Prostate gland (tissue), 2 donors: ENCODE results near the gene LCN12. TPM values are rescaled to one million over a fixed set of nuclear protein-coding genes. Genes with fewer than 3 reads are reported as not detected.

Source experiments
- DNase-seq: peaks from one replicate; pipeline ENCODE4 v3.0.0-alpha.2; 2019; ENCODE audit warnings: low spot score
- H3K27ac ChIP-seq, 2 donors: fragments of 200-600 bp; sonication (generic); 2 replicates each; pipeline ENCODE4 v1.5.1; 2017 to 2019
- H3K27me3 ChIP-seq: fragments of 200-600 bp; sonication (generic); replicated peaks from 2 replicates; pipeline ENCODE4 v1.5.1; 2019; ENCODE audit not compliant: insufficient read depth
- H3K36me3 ChIP-seq, 2 donors: fragments of 200-600 bp; sonication (generic); 1 replicate in 1 of 2; 2 replicates in 1 of 2; pipeline versions ENCODE4 v1.5.1 to v1.8.1; 2017 to 2019
- H3K4me1 ChIP-seq: fragments of 200-600 bp; sonication (generic); replicated peaks from 2 replicates; pipeline ENCODE4 v1.5.1; 2019
- H3K4me3 ChIP-seq, 2 donors: fragments of 200-600 bp; sonication (generic); 2 replicates each; pipeline ENCODE4 v1.5.1; 2017 to 2019
- H3K9me3 ChIP-seq: fragments of 200-600 bp; sonication (generic); 2 replicates; pipeline ENCODE4 v1.5.1; 2017
- POLR2A ChIP-seq: fragments of 450-650 bp; IDR thresholded peaks from one replicate; pipeline ENCODE4 v1.6.1; 2016; ENCODE audit warnings: antibody characterized with exemption, mild to moderate bottlenecking
- POLR2AphosphoS5 ChIP-seq: sonication (generic); formaldehyde crosslinking; IDR thresholded peaks from one replicate; pipeline ENCODE4 v1.6.1; 2017; ENCODE audit warnings: antibody characterized with exemption
- WGBS: methylation state at CpG from one replicate; pipeline ENCODE4 v1.1.5; 2018; 5-methylcytosine and 5-hydroxymethylcytosine counted together
- intact Hi-C: fragments of 100-400 bp; cut with DNase I; formaldehyde crosslinking; loops from one replicate; pipeline ENCODE4 v1.14.2; 2022
- total RNA-seq, 2 donors: library from RNA; depleted of rRNA; stranded (reverse); fragments of >200 nt; gene quantifications; one replicate each; pipeline ENCODE4 v1.1.0, GENCODE V29; 2016
- TF ChIP-seq, protein P1 (sequence below), 4 experiments: fragments of 200-600 bp in 2 of 4; fragments of 450-650 bp in 2 of 4; sonication (generic) in 2 of 4; IDR thresholded peaks; 1 replicate in 3 of 4; 2 replicates in 1 of 4; pipeline ENCODE4 v1.5.1; 2016 to 2019; ENCODE audit warnings: antibody characterized with exemption in 4 of 4, mild to moderate bottlenecking in 2 of 4, moderate library complexity in 2 of 4

The LCN12 gene
- total RNA-seq, 2 donors from 2014 or later = 4.1 to 13.7 TPM

DNA sequence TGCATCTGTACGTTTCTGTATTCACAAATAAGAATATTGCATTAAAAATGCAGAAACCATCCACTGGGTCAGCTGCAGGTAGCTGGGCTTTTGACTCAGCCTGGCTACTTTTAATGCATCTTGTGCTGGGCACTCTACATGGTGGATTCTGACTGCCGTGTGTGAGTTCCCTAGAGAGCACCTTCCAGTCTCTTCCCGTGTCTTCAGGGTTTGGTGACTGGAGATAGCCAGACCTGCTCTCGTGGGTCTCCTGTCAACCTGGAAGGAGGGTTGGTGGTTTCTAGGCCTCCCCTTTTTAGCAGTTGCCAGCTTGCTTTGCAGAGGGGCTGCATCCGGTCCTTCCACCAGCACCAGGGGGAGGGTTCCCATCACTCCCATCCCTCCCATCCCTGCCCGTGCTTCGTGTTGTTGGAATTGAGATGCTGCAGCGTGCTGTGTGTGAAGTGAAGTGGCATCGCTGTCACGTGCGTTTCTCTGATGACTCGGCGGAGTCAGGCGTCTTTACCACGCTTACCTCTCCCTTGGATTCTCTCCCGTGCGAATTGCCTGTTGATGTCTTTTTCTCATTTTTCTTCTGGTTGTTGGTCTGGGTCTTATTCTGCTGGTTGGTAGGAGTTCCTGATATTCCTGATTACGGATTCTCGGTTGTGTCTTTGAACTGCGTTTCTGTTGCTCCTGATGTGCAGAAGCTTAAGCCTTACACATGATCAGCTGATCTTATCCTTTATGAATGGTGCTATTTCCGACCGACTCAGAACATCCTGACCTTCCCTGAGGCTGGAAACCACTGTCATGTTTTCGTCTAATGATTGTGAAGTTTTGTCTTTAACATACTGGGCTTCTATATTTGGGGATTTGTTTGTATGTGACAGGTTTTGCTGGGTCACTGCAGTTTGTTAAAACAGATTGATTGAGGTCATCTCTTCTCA is 24.5 kb upstream of the LCN12 start:
- DNase-seq = no peak
- peaks cover 0 to 4% of the 10 kb centered on the region in 2 donors for H3K36me3 ChIP-seq
- no peaks in the 10 kb centered on the region for H3K27me3 ChIP-seq
- H3K4me3 ChIP-seq = no peak overlapping the region
- intact Hi-C loops = no loop called here
- H3K27ac ChIP-seq = no peak overlapping the region
- H3K4me1 ChIP-seq = no peaks in the 10 kb centered on the region
- 76% methylated on average over 23 of the region's 23 CpGs for WGBS
- no peaks in the 10 kb centered on the region for H3K9me3 ChIP-seq
- TF ChIP-seq, protein P1, sequence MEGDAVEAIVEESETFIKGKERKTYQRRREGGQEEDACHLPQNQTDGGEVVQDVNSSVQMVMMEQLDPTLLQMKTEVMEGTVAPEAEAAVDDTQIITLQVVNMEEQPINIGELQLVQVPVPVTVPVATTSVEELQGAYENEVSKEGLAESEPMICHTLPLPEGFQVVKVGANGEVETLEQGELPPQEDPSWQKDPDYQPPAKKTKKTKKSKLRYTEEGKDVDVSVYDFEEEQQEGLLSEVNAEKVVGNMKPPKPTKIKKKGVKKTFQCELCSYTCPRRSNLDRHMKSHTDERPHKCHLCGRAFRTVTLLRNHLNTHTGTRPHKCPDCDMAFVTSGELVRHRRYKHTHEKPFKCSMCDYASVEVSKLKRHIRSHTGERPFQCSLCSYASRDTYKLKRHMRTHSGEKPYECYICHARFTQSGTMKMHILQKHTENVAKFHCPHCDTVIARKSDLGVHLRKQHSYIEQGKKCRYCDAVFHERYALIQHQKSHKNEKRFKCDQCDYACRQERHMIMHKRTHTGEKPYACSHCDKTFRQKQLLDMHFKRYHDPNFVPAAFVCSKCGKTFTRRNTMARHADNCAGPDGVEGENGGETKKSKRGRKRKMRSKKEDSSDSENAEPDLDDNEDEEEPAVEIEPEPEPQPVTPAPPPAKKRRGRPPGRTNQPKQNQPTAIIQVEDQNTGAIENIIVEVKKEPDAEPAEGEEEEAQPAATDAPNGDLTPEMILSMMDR (IDR thresholded peaks at IDR 0.05) = no peak
- peak; percentile 19 for TF ChIP-seq POLR2AphosphoS5

DNA sequence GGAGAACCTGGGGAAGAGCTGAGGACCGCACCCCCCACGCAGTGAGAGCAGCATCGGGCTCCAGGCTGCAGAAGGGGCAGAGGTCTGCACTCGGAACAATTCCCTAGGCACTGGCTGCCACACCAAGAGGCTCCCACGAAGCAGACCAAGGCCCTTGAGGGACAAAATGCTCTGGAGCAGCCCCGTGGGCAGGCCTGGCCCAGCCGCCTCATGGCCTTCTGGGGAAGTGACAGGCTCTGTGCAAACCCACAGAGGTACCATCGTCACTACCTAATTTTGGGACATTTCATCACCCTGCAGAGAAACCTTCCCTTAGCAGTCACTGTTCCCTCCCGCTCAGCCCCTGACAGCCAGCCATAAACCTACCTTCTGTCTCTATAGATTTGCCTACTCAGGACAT is 23.5 kb upstream of the LCN12 start:
- intact Hi-C loops = no loop called here
- WGBS = 77% methylated on average over 9 of the region's 9 CpGs
- H3K9me3 ChIP-seq = no peaks in the 10 kb centered on the region
- no peak for DNase-seq
- H3K4me1 ChIP-seq = no peaks in the 10 kb centered on the region
- no peak overlapping the region for H3K4me3 ChIP-seq
- no peak for TF ChIP-seq POLR2A
- TF ChIP-seq POLR2AphosphoS5 = no peak
- TF ChIP-seq, protein P1 (IDR thresholded peaks at IDR 0.05) = no peak
- peaks cover 0 to 4% of the 10 kb centered on the region in 2 donors for H3K36me3 ChIP-seq
- H3K27me3 ChIP-seq = no peaks in the 10 kb centered on the region
- H3K27ac ChIP-seq = peak overlapping the region; percentile 24 to 35

DNA sequence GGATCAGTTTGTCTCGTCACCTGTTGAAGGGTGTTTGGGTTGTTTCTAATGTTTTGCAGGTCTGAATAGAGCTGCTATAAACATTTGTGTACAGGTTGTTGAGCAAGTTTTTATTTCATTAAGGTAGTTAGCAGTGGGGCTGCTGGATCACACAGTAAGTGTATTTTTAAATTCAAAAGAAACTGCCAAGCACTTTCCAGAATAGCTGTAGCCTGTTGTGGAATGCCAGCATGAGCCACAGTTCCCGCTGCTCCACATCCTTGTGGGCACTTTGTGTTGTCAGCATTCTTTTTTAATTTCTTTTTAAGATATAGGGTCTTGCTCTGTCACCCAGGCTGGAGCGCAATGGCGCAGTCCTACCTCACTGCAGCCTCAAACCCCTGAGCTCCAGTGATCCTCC is 22.1 kb upstream of the LCN12 start:
- H3K9me3 ChIP-seq = no peaks in the 10 kb centered on the region
- H3K36me3 ChIP-seq = peaks cover 0 to 4% of the 10 kb centered on the region in 2 donors
- 95% methylated on average over 4 of the region's 4 CpGs for WGBS
- H3K4me3 ChIP-seq = no peak overlapping the region
- H3K4me1 ChIP-seq = no peaks in the 10 kb centered on the region
- no peak for DNase-seq
- no peak for TF ChIP-seq POLR2AphosphoS5
- TF ChIP-seq, protein P1 (IDR thresholded peaks at IDR 0.05) = no peak
- TF ChIP-seq POLR2A = no peak
- intact Hi-C loops = no loop called here
- no peaks in the 10 kb centered on the region for H3K27me3 ChIP-seq
- H3K27ac ChIP-seq = no peak overlapping the region

DNA sequence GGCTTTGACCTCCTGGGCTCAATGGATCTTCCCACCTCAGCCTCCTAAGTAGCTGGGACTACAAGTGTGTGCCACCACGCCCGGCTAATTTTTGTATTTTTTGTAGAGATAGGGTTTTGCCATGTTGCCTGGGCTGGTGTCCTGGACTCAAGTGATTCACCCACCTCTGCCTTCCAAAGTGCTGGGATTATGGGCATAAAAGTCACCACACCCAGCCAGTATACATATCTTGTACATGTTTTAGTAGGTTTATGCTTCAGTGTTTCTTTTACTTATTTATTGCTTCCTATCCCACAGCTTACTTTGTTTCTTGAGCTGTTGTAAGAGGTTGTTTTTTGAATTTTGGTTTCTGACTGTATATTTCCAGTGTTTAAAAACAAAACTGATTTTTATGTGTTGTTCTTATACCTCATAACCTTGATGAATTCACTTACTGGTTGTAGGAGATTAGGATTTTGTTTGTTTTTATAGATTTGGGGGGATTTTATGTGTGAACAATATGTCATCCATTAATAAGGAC is 20.4 kb upstream of the LCN12 start:
- 97% methylated on average over 2 of the region's 2 CpGs for WGBS
- Histone ChIP-seq H3K36me3 (no peaks in the 10 kb centered on the region), H3K27me3 (no peaks in the 10 kb centered on the region)

More for the DNA sequence above, 20.4 kb upstream of the LCN12 start:
- DNase-seq = no peak
- no peak overlapping the region for H3K27ac ChIP-seq
- H3K4me3 ChIP-seq = no peak overlapping the region
- TF ChIP-seq POLR2AphosphoS5 (no peak), POLR2A (no peak)
- TF ChIP-seq, protein P1 (IDR thresholded peaks at IDR 0.05) = no peak
- no peaks in the 10 kb centered on the region for H3K9me3 ChIP-seq
- no peaks in the 10 kb centered on the region for H3K4me1 ChIP-seq
- intact Hi-C loops = no loop called here
